ENCODE data around the gene RFX8.
"Not testable (repeated sequence)": the region's sequence is repeated elsewhere in the genome, so short reads cannot be mapped to it uniquely, and the experiment has no call there.

RFX8 gene

GRCh38 chr2:101442667-101443061, 32.2 kb downstream of the RFX8 start:
- TF ChIP-seq SP1 (IDR thresholded peaks at IDR 0.05): no peak
- TF ChIP-seq TARDBP (IDR thresholded peaks at IDR 0.05): no peak
- TF ChIP-seq L3MBTL2 (conservative IDR thresholded peaks at IDR 0.05): no peak
- TF ChIP-seq FOXA1 (IDR thresholded peaks at IDR 0.05): no peak
- no peak for TF ChIP-seq ARNT (IDR thresholded peaks at IDR 0.05)
- no peak for TF ChIP-seq ELF4 (IDR thresholded peaks at IDR 0.05)
- TF ChIP-seq BHLHE40 (IDR thresholded peaks at IDR 0.05; ENCODE audit: borderline replicate concordance): no peak
- ChIA-PET POLR2A (no interaction called here), CTCF (no interaction called here)
- no peak for DNase-seq (ENCODE audit: extremely low spot score)

GRCh38 chr2:101442042-101442666, 32.8 kb downstream of the RFX8 start:
- CTCF ChIA-PET: no interaction called here
- TF ChIP-seq CTBP1 (IDR thresholded peaks at IDR 0.05; ENCODE audit: borderline replicate concordance) (no peak), ARNT (IDR thresholded peaks at IDR 0.05) (no peak), FOXA1 (IDR thresholded peaks at IDR 0.05) (no peak), TARDBP (IDR thresholded peaks at IDR 0.05) (no peak), ELF4 (IDR thresholded peaks at IDR 0.05) (no peak), FOXM1 (IDR thresholded peaks at IDR 0.05; ENCODE audit: borderline replicate concordance) (no peak), BHLHE40 (IDR thresholded peaks at IDR 0.05; ENCODE audit: borderline replicate concordance) (no peak), SUZ12 (IDR thresholded peaks at IDR 0.05) (no peak), LEF1 (IDR thresholded peaks at IDR 0.05; ENCODE audit: borderline replicate concordance) (no peak), FOXK2 (IDR thresholded peaks at IDR 0.05) (no peak), PKNOX1 (IDR thresholded peaks at IDR 0.05) (no peak)
- POLR2A ChIA-PET: no interaction called here
- DNase-seq (ENCODE audit: extremely low spot score): no peak

- ChIA-PET CTCF (interaction anchor here (0.7 kb wide), 1 partner anchor 226 kb away, joined by 3 read pairs; no protein-coding TSS in a partner anchor), POLR2A (no interaction called here)
- TF ChIP-seq PKNOX1 (IDR thresholded peaks at IDR 0.05) (peak; percentile 76), NFRKB (IDR thresholded peaks at IDR 0.05) (no peak)
- DNase-seq (ENCODE audit: extremely low spot score): no peak
These were observed 34.7 kb downstream of the RFX8 start for GRCh38 chr2:101440127-101440738.

- CTCF ChIA-PET: interaction anchor here (0.6 to 0.7 kb wide), 2 partner anchors 19 to 226 kb away, joined by 3 read pairs; no protein-coding TSS in a partner anchor
- no peak for TF ChIP-seq FOXA1 (IDR thresholded peaks at IDR 0.05)
- TF ChIP-seq ARNT (IDR thresholded peaks at IDR 0.05): no peak
- no peak for TF ChIP-seq CTBP1 (IDR thresholded peaks at IDR 0.05; ENCODE audit: borderline replicate concordance)
- TF ChIP-seq NFRKB (IDR thresholded peaks at IDR 0.05): no peak
- no peak for TF ChIP-seq SP1 (IDR thresholded peaks at IDR 0.05)
- TF ChIP-seq SUZ12 (IDR thresholded peaks at IDR 0.05): no peak
- TF ChIP-seq TARDBP (IDR thresholded peaks at IDR 0.05): no peak
- no peak for TF ChIP-seq FOXK2 (IDR thresholded peaks at IDR 0.05)
- TF ChIP-seq ELF4 (IDR thresholded peaks at IDR 0.05): no peak
- no peak for TF ChIP-seq BHLHE40 (IDR thresholded peaks at IDR 0.05; ENCODE audit: borderline replicate concordance)
- TF ChIP-seq L3MBTL2 (conservative IDR thresholded peaks at IDR 0.05): no peak
- TF ChIP-seq ZNF384 (IDR thresholded peaks at IDR 0.05): no peak
- TF ChIP-seq FOXM1 (IDR thresholded peaks at IDR 0.05; ENCODE audit: borderline replicate concordance): no peak
- no peak for TF ChIP-seq PKNOX1 (IDR thresholded peaks at IDR 0.05)
- no peak for TF ChIP-seq HDGF (IDR thresholded peaks at IDR 0.05; ENCODE audit: borderline replicate concordance)
- TF ChIP-seq LEF1 (IDR thresholded peaks at IDR 0.05; ENCODE audit: borderline replicate concordance): no peak
- no peak for DNase-seq (ENCODE audit: extremely low spot score)
- POLR2A ChIA-PET: no interaction called here
These were observed 35.2 kb downstream of the RFX8 start for GRCh38 chr2:101439716-101440115.

GRCh38 chr2:101438555-101438954, 36.4 kb downstream of the RFX8 start:
- CTCF ChIA-PET: not testable (repeated sequence)

GRCh38 chr2:101435001-101435862, 39.7 kb downstream of the RFX8 start:
- no peak for DNase-seq (ENCODE audit: extremely low spot score)
- ChIA-PET CTCF (interaction anchor here (0.6 kb wide), 1 partner anchor 196 kb away, joined by 3 read pairs; no protein-coding TSS in a partner anchor), POLR2A (no interaction called here)
- no peak for TF ChIP-seq SUZ12 (IDR thresholded peaks at IDR 0.05)
- TF ChIP-seq NFRKB (IDR thresholded peaks at IDR 0.05): no peak
- TF ChIP-seq PKNOX1 (IDR thresholded peaks at IDR 0.05): no peak
- TF ChIP-seq L3MBTL2 (conservative IDR thresholded peaks at IDR 0.05): no peak
- no peak for TF ChIP-seq ELF4 (IDR thresholded peaks at IDR 0.05)
- no peak for TF ChIP-seq SP1 (IDR thresholded peaks at IDR 0.05)
- no peak for TF ChIP-seq CTBP1 (IDR thresholded peaks at IDR 0.05; ENCODE audit: borderline replicate concordance)
- TF ChIP-seq HDGF (IDR thresholded peaks at IDR 0.05; ENCODE audit: borderline replicate concordance): no peak
- no peak for TF ChIP-seq FOXK2 (IDR thresholded peaks at IDR 0.05)
- no peak for TF ChIP-seq FOXA1 (IDR thresholded peaks at IDR 0.05)
- no peak for TF ChIP-seq BHLHE40 (IDR thresholded peaks at IDR 0.05; ENCODE audit: borderline replicate concordance)
- no peak for TF ChIP-seq ZNF384 (IDR thresholded peaks at IDR 0.05)
- TF ChIP-seq ARNT (IDR thresholded peaks at IDR 0.05): no peak
- TF ChIP-seq TARDBP (IDR thresholded peaks at IDR 0.05): no peak

More at GRCh38 chr2:101438555-101438954, 36.4 kb downstream of the RFX8 start:
- POLR2A ChIA-PET; DNase-seq (ENCODE audit: extremely low spot score): not testable (repeated sequence)
